Measurements from ENCODE around the gene NSMCE4A.

GRCh38 chr10:121975295-121976086, 474 bp upstream of the NSMCE4A start:
- no peak; the same call in 1 of the 2 replicates for TF ChIP-seq CTCF (conservative IDR thresholded peaks at IDR 0.05; ENCODE audit: low read depth, low read length)
- no peak for TF ChIP-seq EZH2 (IDR thresholded peaks at IDR 0.05; ENCODE audit: low read length, unreplicated experiment)
- no peak for TF ChIP-seq EZH2phosphoT487 (IDR thresholded peaks at IDR 0.05; ENCODE audit: borderline replicate concordance, low read length)

All from PC-3 (cell line).